DMS53 treated with DMSO at 0.1 percent for 48 hours (cell line): ENCODE results near the gene ATIC.

Experiments used
- DNase-seq: peaks from one replicate; lab custom pipeline; 2025; ENCODE audit not compliant: unreplicated experiment; lab: John Stamatoyannopoulos, UW

Gene ATIC

DNA sequence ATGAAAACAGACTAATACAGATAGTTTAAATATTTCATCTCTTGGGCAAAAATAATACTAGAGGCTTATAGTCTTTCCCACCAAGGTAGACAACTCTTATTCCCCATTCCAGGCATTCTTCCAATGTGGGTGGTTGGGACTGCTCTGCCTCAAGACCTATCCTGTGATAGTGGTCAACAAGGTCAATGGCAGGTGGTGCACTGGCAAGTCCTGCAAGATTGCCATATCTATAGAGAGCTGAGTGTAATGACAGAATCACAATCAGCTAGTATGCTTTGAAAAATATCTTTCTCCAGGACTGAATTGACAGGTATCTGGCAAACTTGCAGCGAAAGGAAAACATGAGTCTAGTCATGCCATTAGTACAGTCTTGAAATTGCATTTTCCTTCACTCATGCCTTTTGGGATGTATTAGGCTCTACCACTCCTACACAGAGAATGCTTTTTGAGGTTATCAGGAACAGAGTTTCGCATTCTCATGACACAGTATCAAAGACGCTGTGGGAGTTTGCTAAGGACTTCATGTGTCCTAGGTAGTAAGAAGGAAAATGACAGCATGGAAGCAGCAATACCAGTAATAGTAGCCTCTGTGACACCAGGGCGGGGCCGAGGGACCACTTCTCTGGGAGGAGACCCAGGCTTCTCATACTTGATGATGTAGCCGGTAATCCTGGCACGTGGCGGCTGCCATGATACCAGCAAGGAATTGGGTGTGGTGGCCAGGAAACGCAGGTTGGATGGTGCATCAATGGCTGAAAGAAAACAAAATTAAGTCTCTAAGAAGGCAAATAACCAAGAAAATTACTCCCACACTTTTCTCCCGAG is 63.0 kb downstream of the ATIC start:
- DNase-seq = no peak

DNA sequence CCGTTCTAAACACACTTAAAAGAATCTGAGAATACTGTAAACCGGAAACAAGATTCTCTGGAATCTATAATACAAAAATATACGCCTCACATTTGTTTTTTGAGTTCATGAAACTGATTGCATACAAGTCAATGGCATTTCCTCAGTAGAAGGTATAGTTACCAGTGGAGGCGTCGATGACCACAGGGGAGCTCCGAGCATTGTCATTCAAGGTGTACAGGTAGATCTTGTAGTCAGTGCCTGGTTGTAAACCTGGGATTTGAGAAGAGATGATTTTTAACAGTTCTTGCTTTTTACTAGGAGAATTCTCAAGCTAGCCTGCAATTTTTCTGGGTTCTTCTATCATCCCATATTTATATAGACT is 63.6 kb downstream of the ATIC start:
- DNase-seq = no peak

DNA sequence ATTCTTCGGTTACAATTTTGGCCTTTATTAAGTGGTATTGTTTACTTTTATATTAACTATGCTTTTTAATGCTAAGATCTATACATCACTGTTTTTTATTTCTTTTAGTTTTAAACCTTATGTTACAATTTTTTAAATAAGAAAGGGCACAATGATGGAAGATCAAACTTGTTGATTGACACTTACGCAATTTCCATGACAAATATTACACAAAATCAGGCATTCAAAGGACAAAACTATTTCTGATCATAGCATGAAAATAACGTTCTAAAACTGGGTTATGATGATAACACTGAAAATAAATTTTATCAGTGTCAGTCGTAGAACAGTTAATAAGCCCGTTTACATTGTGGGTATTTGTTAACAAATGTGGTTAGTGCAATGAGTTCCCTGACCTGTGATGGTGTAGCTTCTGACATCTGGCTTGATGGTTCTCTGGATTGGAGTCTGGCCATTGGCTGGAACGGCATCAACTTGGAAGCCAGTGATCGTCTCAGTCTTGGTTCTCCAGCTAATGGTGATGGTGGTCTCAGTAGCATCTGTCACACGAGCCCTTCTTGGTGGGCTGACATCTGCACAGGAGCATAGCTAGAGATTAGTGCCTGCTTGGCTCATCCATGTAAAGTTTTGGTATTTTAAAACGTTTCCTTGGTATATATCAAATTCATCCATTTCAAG is 64.4 kb downstream of the ATIC start:
- no peak for DNase-seq

DNA sequence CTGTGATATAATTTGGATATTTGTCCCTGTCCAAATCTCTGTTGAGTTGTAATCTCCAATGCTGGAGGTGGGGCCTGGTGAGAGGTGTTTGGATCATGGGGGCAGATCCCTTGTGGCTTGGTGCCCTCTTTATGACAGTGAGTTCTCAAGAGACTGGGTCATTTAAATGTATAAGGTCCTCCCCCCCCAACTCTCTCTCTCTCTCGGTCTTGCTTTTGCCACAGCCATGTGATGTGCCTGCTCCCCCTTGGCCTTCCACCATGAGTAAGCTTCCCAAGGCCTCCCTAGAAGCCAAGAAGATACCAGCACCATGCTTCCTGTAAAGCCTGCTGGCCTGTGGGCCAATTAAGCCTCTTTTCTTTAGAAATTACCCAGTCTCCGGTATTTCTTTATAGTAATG is 65.4 kb downstream of the ATIC start:
- no peak for DNase-seq

DNA sequence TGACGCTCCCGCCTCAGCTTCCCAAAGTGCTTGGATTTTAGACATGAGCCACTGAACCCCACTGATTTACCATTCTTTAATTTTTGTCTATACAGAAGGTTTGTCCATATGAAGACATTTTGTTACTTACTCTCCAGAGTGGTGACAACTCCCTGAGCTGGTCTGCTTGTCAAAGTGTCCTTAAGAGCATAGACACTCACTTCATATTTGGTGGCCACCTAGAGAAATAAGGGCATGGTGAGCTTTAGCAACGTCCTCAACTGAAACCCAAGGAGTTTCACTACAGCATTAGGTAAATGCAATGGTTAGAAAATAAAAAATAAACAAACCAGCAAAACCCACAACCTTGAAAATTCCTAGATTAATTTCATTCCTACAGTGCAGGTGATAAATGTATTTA is 66.2 kb downstream of the ATIC start:
- no peak for DNase-seq

GRCh38 chr2:215379039-215379438 is 67.2 kb downstream of the ATIC start:
- DNase-seq = no peak

GRCh38 chr2:215379948-215380347 is 68.1 kb downstream of the ATIC start:
- no peak for DNase-seq

DNA sequence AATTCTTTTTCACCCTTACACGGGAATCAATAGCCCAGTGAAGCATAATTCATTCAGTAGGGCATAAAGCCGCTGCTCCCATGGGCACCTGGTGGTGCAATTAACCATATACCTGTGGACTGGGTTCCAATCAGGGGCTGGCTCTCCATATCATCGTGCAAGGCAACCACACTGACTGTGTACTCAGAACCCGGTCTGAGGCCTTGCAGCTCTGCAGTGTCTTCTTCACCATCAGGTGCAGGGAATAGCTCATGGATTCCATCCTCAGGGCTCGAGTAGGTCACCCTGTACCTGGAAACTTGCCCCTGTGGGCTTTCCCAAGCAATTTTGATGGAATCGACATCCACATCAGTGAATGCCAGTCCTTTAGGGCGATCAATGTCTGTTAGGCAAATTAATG is 68.8 kb downstream of the ATIC start:
- DNase-seq = no peak

DNA sequence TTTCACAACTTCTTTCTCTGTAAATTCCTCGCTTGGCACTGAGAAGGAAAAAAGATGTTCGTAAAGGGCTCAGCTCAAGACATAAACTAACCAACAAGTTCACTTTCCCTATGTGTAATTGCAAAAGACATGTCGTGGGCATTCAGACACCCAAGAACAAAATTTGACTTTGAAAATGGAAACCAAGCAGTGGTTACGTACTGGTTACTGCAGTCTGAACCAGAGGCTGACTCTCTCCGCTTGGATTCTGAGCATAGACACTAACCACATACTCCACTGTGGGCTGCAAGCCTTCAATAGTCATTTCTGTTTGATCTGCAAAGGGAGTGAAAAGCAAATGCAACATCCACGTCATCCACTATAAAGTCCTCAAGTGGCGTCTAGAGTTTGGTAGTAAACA is 70.2 kb downstream of the ATIC start:
- peak; percentile 23 for DNase-seq

- no peak for DNase-seq
Measured at GRCh38 chr2:215382480-215382879, 70.6 kb downstream of the ATIC start.

DNA sequence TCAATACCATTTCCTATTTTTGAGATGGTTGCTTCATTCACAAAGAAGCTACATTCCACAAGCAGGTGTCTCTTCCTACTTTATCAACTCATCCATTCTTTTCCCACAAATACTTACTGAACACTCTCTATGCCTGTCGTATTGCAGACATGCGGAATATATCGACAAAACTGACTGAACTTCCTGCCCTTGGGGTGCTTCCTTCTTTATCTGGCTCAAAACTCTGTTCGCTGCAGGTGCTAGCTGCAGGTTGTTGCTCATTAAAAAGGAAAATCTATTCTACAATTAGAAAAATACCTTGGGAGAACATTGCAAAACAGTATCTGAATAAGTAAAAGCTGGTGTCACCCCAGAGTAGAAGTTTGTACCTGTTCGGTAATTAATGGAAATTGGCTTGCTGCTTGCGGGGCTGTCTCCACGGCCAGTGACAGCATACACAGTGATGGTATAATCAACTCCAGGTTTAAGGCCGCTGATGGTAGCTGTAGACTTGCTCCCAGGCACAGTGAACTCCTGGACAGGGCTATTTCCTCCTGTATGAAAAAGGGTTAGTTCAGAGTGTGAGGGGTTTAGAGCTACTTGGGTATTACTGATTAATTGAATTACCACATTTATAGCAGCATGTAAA is 71.9 kb downstream of the ATIC start:
- DNase-seq = no peak

DNA sequence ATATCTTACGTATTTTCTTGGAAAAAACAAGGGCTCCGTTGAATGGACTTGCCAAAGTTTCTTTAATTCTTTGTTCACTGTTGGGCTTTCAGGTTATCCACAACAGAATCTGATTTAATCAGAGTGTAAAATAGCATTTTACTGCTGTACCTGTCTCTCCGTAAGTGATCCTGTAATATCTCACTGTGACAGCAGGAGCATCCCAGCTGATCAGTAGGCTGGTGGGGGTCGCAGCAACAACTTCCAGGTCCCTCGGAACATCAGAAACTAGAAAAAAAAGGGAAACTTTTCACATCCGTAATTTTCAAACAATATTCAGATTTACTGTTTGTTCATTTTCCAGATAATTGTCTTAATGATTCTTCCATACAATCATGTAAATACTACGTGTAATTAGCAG is 72.9 kb downstream of the ATIC start:
- no peak for DNase-seq

DNA sequence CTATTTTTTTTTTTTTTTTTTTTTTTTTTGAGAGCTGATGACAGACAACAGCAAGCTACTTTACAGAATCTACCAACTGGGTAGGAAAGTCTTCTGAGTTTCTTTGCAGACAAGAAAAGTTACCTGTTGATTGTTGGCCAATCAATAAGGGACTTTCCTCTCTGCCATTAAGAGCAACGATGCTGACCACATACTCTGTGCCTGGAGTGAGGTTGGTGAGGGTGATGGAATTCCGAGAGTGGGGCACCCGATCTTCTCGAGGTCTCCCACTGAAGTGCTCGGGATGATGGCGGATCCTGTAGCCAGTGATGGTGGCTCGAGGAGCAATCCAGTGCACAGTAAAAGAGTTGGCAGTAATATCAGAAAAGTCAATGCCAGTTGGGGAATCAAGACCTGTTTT is 74.7 kb downstream of the ATIC start:
- no peak for DNase-seq

GRCh38 chr2:215388002-215388728 is 76.3 kb downstream of the ATIC start:
- DNase-seq = no peak

GRCh38 chr2:215390550-215390913 is 78.7 kb downstream of the ATIC start:
- DNase-seq = no peak

- DNase-seq = no peak
Measured at GRCh38 chr2:215391531-215391930, 79.7 kb downstream of the ATIC start.

GRCh38 chr2:215392164-215392563 is 80.3 kb downstream of the ATIC start:
- DNase-seq = no peak

DNA sequence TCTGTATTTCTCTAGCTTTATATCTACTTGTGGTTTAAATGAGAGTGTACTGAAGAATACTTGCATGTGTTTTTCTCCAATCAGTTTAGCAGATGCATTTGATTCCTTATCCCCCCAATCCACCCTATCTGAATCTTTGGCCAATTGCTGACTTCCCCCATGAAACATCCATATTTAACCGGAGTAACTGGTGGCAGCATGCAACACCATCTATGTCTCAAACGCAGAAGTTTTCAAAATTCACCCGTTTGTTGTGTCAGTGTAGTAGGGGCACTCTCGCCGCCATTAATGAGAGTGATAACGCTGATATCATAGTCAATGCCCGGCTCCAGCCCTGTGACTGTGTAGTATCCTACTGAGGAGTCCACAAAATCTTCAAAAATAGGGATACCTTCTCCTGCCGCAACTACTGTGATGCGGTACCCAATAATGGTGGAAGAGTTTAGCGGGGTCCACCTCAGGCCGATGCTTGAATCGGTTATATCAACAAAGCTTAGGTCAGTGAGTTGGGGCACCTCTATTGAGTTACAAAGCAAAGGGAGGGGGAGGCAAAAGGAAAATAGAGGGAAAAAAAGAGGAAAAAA is 80.9 kb downstream of the ATIC start:
- DNase-seq = no peak

DNA sequence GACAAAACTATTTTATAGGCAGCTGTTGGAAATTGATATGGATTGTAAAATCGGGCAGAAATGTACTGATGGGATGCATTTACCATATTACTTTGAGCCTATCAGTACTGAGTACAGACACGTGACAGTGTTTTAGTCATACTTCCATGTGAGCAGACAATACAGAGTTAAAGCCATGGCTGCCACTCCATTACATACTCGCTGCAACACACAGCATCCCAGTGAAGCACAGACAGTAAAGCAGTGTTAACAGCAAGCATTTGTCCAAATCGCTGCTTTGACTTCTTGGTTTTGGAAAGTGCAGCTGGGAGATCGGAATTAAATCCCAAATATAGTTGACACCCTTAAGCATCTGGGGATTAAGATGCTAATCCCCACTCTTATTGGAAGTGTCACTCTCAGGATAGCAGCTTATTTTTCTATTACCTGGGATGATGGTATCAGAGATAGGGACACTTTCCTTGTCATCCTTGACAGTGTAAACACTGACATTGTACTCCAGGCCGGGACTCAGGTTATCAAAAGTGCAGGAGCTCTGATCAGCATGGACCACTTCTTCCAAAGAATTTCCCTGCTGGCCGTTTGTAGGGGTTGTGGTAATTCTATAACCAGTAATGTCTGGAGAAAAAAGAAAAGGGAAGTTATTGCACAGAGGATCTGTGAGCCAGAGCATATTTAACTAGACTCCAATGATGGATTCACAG is 82.4 kb downstream of the ATIC start:
- no peak for DNase-seq

GRCh38 chr2:215395687-215396460 is 84.0 kb downstream of the ATIC start:
- no peak for DNase-seq
